SK-N-SH treated with all-trans-retinoic acid at 6 μM for 48 hours (cell line): Measurements from ENCODE around the gene JDP2.

ENCODE experiments used
- BACH2 ChIP-seq: fragments of 250-450 bp; sonication (Bioruptor Pico); IDR thresholded peaks from 2 replicates; pipeline ENCODE4 v1.9.0; 2021; ENCODE audit warnings: mild to moderate bottlenecking, borderline replicate concordance
- ESRRG ChIP-seq: fragments of 250-450 bp; sonication (Bioruptor Pico); IDR thresholded peaks from 2 replicates; pipeline ENCODE4 v1.6.1; 2021; ENCODE audit warnings: mild to moderate bottlenecking
- GLIS3 ChIP-seq: fragments of 250-450 bp; sonication (Bioruptor Pico); IDR thresholded peaks from 2 replicates; pipeline ENCODE4 v1.5.0; 2020; ENCODE audit warnings: mild to moderate bottlenecking, moderate library complexity
- ISL1 ChIP-seq: fragments of 250-450 bp; sonication (Bioruptor Pico); IDR thresholded peaks from 2 replicates; pipeline ENCODE4 v2.1.2; 2022; ENCODE audit warnings: mild to moderate bottlenecking, moderate library complexity
- PATZ1 ChIP-seq: fragments of 250-450 bp; sonication (Bioruptor Pico); IDR thresholded peaks from 2 replicates; pipeline ENCODE4 v1.8.0; 2020; ENCODE audit warnings: mild to moderate bottlenecking, moderate library complexity, borderline replicate concordance
- POU6F1 ChIP-seq: fragments of 250-450 bp; sonication (Bioruptor Pico); IDR thresholded peaks from 2 replicates; pipeline ENCODE4 v1.8.0; 2021; ENCODE audit warnings: low read depth, mild to moderate bottlenecking, moderate library complexity, borderline replicate concordance
- PPARA ChIP-seq: fragments of 250-450 bp; sonication (Bioruptor Pico); IDR thresholded peaks from 2 replicates; pipeline ENCODE4 v1.5.0; 2020; ENCODE audit warnings: mild to moderate bottlenecking, borderline replicate concordance
- SNAI2 ChIP-seq: fragments of 250-450 bp; sonication (Bioruptor Pico); IDR thresholded peaks from 2 replicates; pipeline ENCODE4 v1.5.0; 2020; ENCODE audit warnings: mild to moderate bottlenecking, moderate library complexity
- TCF4 ChIP-seq: fragments of 250-450 bp; sonication (Bioruptor Pico); IDR thresholded peaks from 2 replicates; pipeline ENCODE4 v1.8.0; 2021; ENCODE audit warnings: mild to moderate bottlenecking, moderate library complexity, borderline replicate concordance
- ZC3H10 ChIP-seq: fragments of 250-450 bp; sonication (Bioruptor Pico); IDR thresholded peaks from 2 replicates; pipeline ENCODE4 v1.5.1; 2021; ENCODE audit warnings: mild to moderate bottlenecking, moderate library complexity
- ZFP30 ChIP-seq: fragments of 450-650 bp; formaldehyde crosslinking; IDR thresholded peaks from 2 replicates; pipeline ENCODE4 v1.5.0; 2022; ENCODE audit warnings: mild to moderate bottlenecking, moderate library complexity
- ZNF70 ChIP-seq: fragments of 450-650 bp; formaldehyde crosslinking; IDR thresholded peaks from 2 replicates; pipeline ENCODE4 v1.5.0; 2020; ENCODE audit warnings: mild to moderate bottlenecking, moderate library complexity

- TF ChIP-seq TCF4 (CRISPR knock-in tag) (no peak), ZFP30 (no peak), ISL1 (CRISPR knock-in tag) (no peak), ESRRG (no peak), POU6F1 (no peak), PATZ1 (no peak), BACH2 (no peak), PPARA (CRISPR knock-in tag) (no peak), ZC3H10 (CRISPR knock-in tag) (no peak), GLIS3 (CRISPR knock-in tag) (no peak), ZNF70 (CRISPR knock-in tag) (no peak), SNAI2 (CRISPR knock-in tag) (no peak)
Observed at GRCh38 chr14:75448209-75448608, 20.4 kb downstream of the JDP2 start.
